NCI-H2227 (cell line): ENCODE results near the gene WDR26.
"Not testable (repeated sequence)": the region's sequence is repeated elsewhere in the genome, so short reads cannot be mapped to it uniquely, and the experiment has no call there.

Source experiments
- DNase-seq: peaks from one replicate; lab custom pipeline; 2025; ENCODE audit not compliant: unreplicated experiment; lab: John Stamatoyannopoulos, UW

The WDR26 gene

GRCh38 chr1:224434691-224435317 lies at the start of gene WDR26:
WDR26 (minus strand) TSS chr1:224434797.
- peak; percentile 85 for DNase-seq

- DNase-seq = not testable (repeated sequence)
Measured at GRCh38 chr1:224483206-224483605, 48.6 kb upstream of the WDR26 start.

- DNase-seq = no peak
Measured at GRCh38 chr1:224482619-224483018, 48.0 kb upstream of the WDR26 start.

- no peak for DNase-seq
Measured at GRCh38 chr1:224481601-224482000, 47.0 kb upstream of the WDR26 start.

- DNase-seq = not testable (repeated sequence)
Measured at GRCh38 chr1:224480888-224481459, 46.4 kb upstream of the WDR26 start.

GRCh38 chr1:224480200-224480599 lies 45.6 kb upstream of the WDR26 start:
- not testable (repeated sequence) for DNase-seq

GRCh38 chr1:224472806-224473205 lies 38.2 kb upstream of the WDR26 start:
- DNase-seq = no peak

- no peak for DNase-seq
Measured at GRCh38 chr1:224466154-224466553, 31.6 kb upstream of the WDR26 start.

GRCh38 chr1:224459966-224460365 lies 25.4 kb upstream of the WDR26 start:
- DNase-seq = no peak

GRCh38 chr1:224458996-224459395 lies 24.4 kb upstream of the WDR26 start:
- DNase-seq = no peak

GRCh38 chr1:224458296-224458695 lies 23.7 kb upstream of the WDR26 start:
- DNase-seq = no peak

GRCh38 chr1:224457782-224458144 lies 23.2 kb upstream of the WDR26 start:
- no peak for DNase-seq

- DNase-seq = no peak
Measured at GRCh38 chr1:224456637-224456953, 22.0 kb upstream of the WDR26 start.

- DNase-seq = no peak
Measured at GRCh38 chr1:224454402-224455055, 19.9 kb upstream of the WDR26 start.

GRCh38 chr1:224450561-224451350 lies 16.2 kb upstream of the WDR26 start:
- DNase-seq = no peak

GRCh38 chr1:224450159-224450558 lies 15.6 kb upstream of the WDR26 start:
- DNase-seq = no peak

- DNase-seq = no peak
Measured at GRCh38 chr1:224448453-224449017, 13.9 kb upstream of the WDR26 start.

GRCh38 chr1:224447971-224448370 lies 13.4 kb upstream of the WDR26 start:
- no peak for DNase-seq

- DNase-seq = no peak
Measured at GRCh38 chr1:224447251-224447650, 12.7 kb upstream of the WDR26 start.

- no peak for DNase-seq
Measured at GRCh38 chr1:224438989-224439388, 4.4 kb upstream of the WDR26 start.

- DNase-seq = no peak
Measured at GRCh38 chr1:224435999-224436398, 1.4 kb upstream of the WDR26 start.

GRCh38 chr1:224435318-224435763 lies 744 bp upstream of the WDR26 start:
- DNase-seq = no peak
